Esophagus squamous epithelium (tissue), 5 donors: ENCODE results near the gene HBS1L. TPM values are rescaled to one million over a fixed set of nuclear protein-coding genes. Genes with fewer than 3 reads are reported as not detected.

Experiments used
- DNase-seq: peaks from one replicate; lab custom pipeline; 2025; lab: John Stamatoyannopoulos, UW
- H3K27ac ChIP-seq, 4 donors: fragments of 200-600 bp; sonication (generic); one replicate each; pipeline ENCODE4 v1.5.1; 2016 to 2019; ENCODE audit warnings: mild to moderate bottlenecking in 1 of 4
- H3K27me3 ChIP-seq, 4 donors: fragments of 200-600 bp; sonication (generic); 1 replicate in 3 of 4; 2 replicates in 1 of 4; pipeline versions ENCODE4 v1.5.1 to v1.6.0; 2017 to 2021; ENCODE audit warnings: antibody characterized with exemption in 1 of 4
- H3K36me3 ChIP-seq, 3 donors: fragments of 200-600 bp; sonication (generic); one replicate each; pipeline ENCODE4 v1.5.1; 2016 to 2019
- H3K4me1 ChIP-seq, 3 donors: fragments of 200-600 bp; sonication (generic); one replicate each; pipeline ENCODE4 v1.5.1; 2017 to 2019
- H3K4me3 ChIP-seq, 4 donors: fragments of 200-600 bp; sonication (generic); 1 replicate in 3 of 4; 2 replicates in 1 of 4; pipeline ENCODE4 v1.5.1; 2016 to 2019; ENCODE audit warnings: mild to moderate bottlenecking in 2 of 4, moderate library complexity in 1 of 4
- H3K9me3 ChIP-seq, 3 donors: fragments of 200-600 bp; sonication (generic); one replicate each; pipeline ENCODE4 v1.5.1; 2016 to 2019
- CTCF ChIP-seq, 6 experiments: fragments of 450-650 bp in 4 of 6; fragments of 200-600 bp in 2 of 6; sonication (generic) in 2 of 6; IDR thresholded peaks; one replicate each; pipeline ENCODE4 v1.5.1; 2016 to 2019; ENCODE audit warnings: antibody characterized with exemption in 6 of 6, mild to moderate bottlenecking in 4 of 6, moderate library complexity in 4 of 6
- POLR2A ChIP-seq, 4 donors: fragments of 450-650 bp; IDR thresholded peaks; one replicate each; pipeline ENCODE4 v1.6.1; 2017; ENCODE audit warnings: antibody characterized with exemption in 4 of 4, mild to moderate bottlenecking in 4 of 4, moderate library complexity in 3 of 4
- WGBS, 2 donors: methylation state at CpG; one replicate each; pipeline ENCODE4 v1.1.5; 2018; 5-methylcytosine and 5-hydroxymethylcytosine counted together
- intact Hi-C: fragments of 100-400 bp; cut with DNase I; formaldehyde crosslinking; loops from one replicate; pipeline ENCODE4 v1.15.0; 2022
- total RNA-seq, 4 donors: library from RNA; depleted of rRNA; stranded (reverse); fragments of >200 nt; gene quantifications; one replicate each; pipeline ENCODE4 v1.1.0, GENCODE V29; 2016
- donor health status: DM: yes; HTN: yes; CAD: no.

The HBS1L gene
- total RNA-seq, 4 donors from 2014 or later: 41.6 to 65.3 (median 45.8) TPM

- Histone ChIP-seq H3K27ac (no peak overlapping the region), H3K4me1 (no peaks in the 10 kb centered on the region), H3K36me3 (no peaks in the 10 kb centered on the region), H3K27me3 (no peaks in the 10 kb centered on the region), H3K9me3 (no peaks in the 10 kb centered on the region), H3K4me3 (no peak overlapping the region)
- WGBS, 2 donors: 87 to 90% methylated on average over 6 of the region's 6 CpGs
- TF ChIP-seq POLR2A (IDR thresholded peaks at IDR 0.05) (no peak), CTCF (IDR thresholded peaks at IDR 0.05) (no peak)
- intact Hi-C loops: no loop called here
- DNase-seq: no peak
Observed at GRCh38 chr6:134930463-134930862, 124.2 kb downstream of the HBS1L start.

- no peaks in the 10 kb centered on the region for H3K4me1 ChIP-seq
- TF ChIP-seq POLR2A (IDR thresholded peaks at IDR 0.05) (no peak), CTCF (IDR thresholded peaks at IDR 0.05) (no peak)
- no peak overlapping the region for H3K4me3 ChIP-seq
- no peaks in the 10 kb centered on the region for H3K9me3 ChIP-seq
- no peak overlapping the region for H3K27ac ChIP-seq
- intact Hi-C loops: no loop called here
- DNase-seq: no peak
- 82 to 83% methylated on average over 6 of the region's 6 CpGs for WGBS, 2 donors
- no peaks in the 10 kb centered on the region for H3K27me3 ChIP-seq
- no peaks in the 10 kb centered on the region for H3K36me3 ChIP-seq
Observed at GRCh38 chr6:134928151-134928900, 126.3 kb downstream of the HBS1L start.

- 69 to 70% methylated on average over 3 of the region's 3 CpGs for WGBS, 2 donors
- no peak for DNase-seq
- no peak for TF ChIP-seq POLR2A (IDR thresholded peaks at IDR 0.05)
- no peak for TF ChIP-seq CTCF (IDR thresholded peaks at IDR 0.05)
- Histone ChIP-seq H3K9me3 (no peaks in the 10 kb centered on the region), H3K4me3 (no peak overlapping the region), H3K27ac (no peak overlapping the region), H3K4me1 (no peaks in the 10 kb centered on the region), H3K36me3 (no peaks in the 10 kb centered on the region), H3K27me3 (no peaks in the 10 kb centered on the region)
- intact Hi-C loops: no loop called here
Observed at GRCh38 chr6:134925800-134926199, 128.8 kb downstream of the HBS1L start.

GRCh38 chr6:134921721-134922261 is 132.8 kb downstream of the HBS1L start:
- Histone ChIP-seq H3K4me3 (no peak overlapping the region), H3K4me1 (no peaks in the 10 kb centered on the region), H3K27ac (no peak overlapping the region), H3K36me3 (no peaks in the 10 kb centered on the region), H3K27me3 (no peaks in the 10 kb centered on the region), H3K9me3 (no peaks in the 10 kb centered on the region)
- TF ChIP-seq CTCF (IDR thresholded peaks at IDR 0.05): no peak
- no peak for TF ChIP-seq POLR2A (IDR thresholded peaks at IDR 0.05)
- DNase-seq: no peak
- 73 to 82% methylated on average over 2 to 6 of the region's 6 CpGs for WGBS, 2 donors
- intact Hi-C loops: no loop called here

- H3K27ac ChIP-seq: no peak overlapping the region
- 87 to 88% methylated on average over 5 of the region's 5 CpGs for WGBS, 2 donors
- H3K27me3 ChIP-seq: no peaks in the 10 kb centered on the region
- no peak for DNase-seq
- TF ChIP-seq POLR2A (IDR thresholded peaks at IDR 0.05) (no peak), CTCF (IDR thresholded peaks at IDR 0.05) (no peak)
- intact Hi-C loops: no loop called here
- H3K9me3 ChIP-seq: no peaks in the 10 kb centered on the region
- H3K36me3 ChIP-seq: no peaks in the 10 kb centered on the region
- no peak overlapping the region for H3K4me3 ChIP-seq
- H3K4me1 ChIP-seq: no peaks in the 10 kb centered on the region
Observed at GRCh38 chr6:134921276-134921675, 133.3 kb downstream of the HBS1L start.
